Renal pelvis (tissue), 4 donors: ENCODE data around the gene ZFP62. TPM values are rescaled to one million over a fixed set of nuclear protein-coding genes. Genes with fewer than 3 reads are reported as not detected.

Experiments used
- DNase-seq: peaks from one replicate; pipeline ENCODE4 v3.0.0-alpha.2; 2013
- polyA plus RNA-seq, 3 donors: library from polyadenylated mRNA; unstranded; fragments of 120-200 nt; gene quantifications; one replicate each; pipeline ENCODE4 v1.2.1, GENCODE V29; 2013; ENCODE audit not compliant: insufficient read length in 3 of 3

ZFP62 gene
- polyA plus RNA-seq, 3 donors, result 56.0 to 71.9 (median 61.9) TPM

- DNase-seq, result no peak
Measured at GRCh38 chr5:180799902-180800801, 60.9 kb downstream of the ZFP62 start.

- no peak for DNase-seq
Measured at GRCh38 chr5:180799194-180799593, 61.9 kb downstream of the ZFP62 start.

- DNase-seq, result no peak
Measured at GRCh38 chr5:180798193-180798592, 62.9 kb downstream of the ZFP62 start.

Other genes starting within 250 kb of the ZFP62 start
- 10 to 100 TPM; 29.1 to 36.6 (median 33.7) TPM for gene FLT4, start 211.7 kb downstream of the ZFP62 start, polyA plus RNA-seq
- gene OR2Y1, start 121.2 kb downstream of the ZFP62 start, polyA plus RNA-seq, result not detected
- 10 to 100 TPM; 79.0 to 89.7 (median 89.1) TPM for gene MGAT1, start 58.5 kb downstream of the ZFP62 start, polyA plus RNA-seq
- gene BTNL8, start 37.9 kb upstream of the ZFP62 start, polyA plus RNA-seq, result 1 to 10 TPM in 1 of 3 donors, under 1 TPM in 2; 0.34 to 1.1 (median 0.56) TPM
- gene BTNL3, start 127.6 kb upstream of the ZFP62 start, polyA plus RNA-seq, result under 1 TPM in 1 of 3 donors, not detected in 2; 0.09 TPM
- 10 to 100 TPM in 2 of 3 donors, 1 to 10 TPM in 1; 5.3 to 14.7 (median 10.2) TPM for gene BTNL9, start 179.0 kb upstream of the ZFP62 start, polyA plus RNA-seq